GM18873 (cell line): ENCODE data around the gene C1orf21.

Experiments used
- ATAC-seq: cut with Tn5 transposase; IDR thresholded peaks from one replicate; pipeline ENCODE4 v1.9.1; 2021; ENCODE audit warnings: mild to moderate bottlenecking, moderate library complexity, moderate number of reproducible peaks; ENCODE audit not compliant: unreplicated experiment, low FRiP score

C1orf21 gene

GRCh38 chr1:184442260-184442659, 55.4 kb downstream of the C1orf21 start:
- no peak for ATAC-seq

- ATAC-seq = no peak
These were observed 56.4 kb downstream of the C1orf21 start for GRCh38 chr1:184443201-184443600.

- ATAC-seq = no peak
These were observed 56.8 kb downstream of the C1orf21 start for GRCh38 chr1:184443624-184444023.

GRCh38 chr1:184445997-184446396, 59.2 kb downstream of the C1orf21 start:
- ATAC-seq = no peak

- ATAC-seq = no peak
These were observed 60.9 kb downstream of the C1orf21 start for GRCh38 chr1:184447651-184448185.

- ATAC-seq = no peak
These were observed 63.1 kb downstream of the C1orf21 start for GRCh38 chr1:184449916-184450315.

GRCh38 chr1:184455786-184456185, 69.0 kb downstream of the C1orf21 start:
- ATAC-seq = no peak

GRCh38 chr1:184456189-184456588, 69.4 kb downstream of the C1orf21 start:
- ATAC-seq = no peak

- no peak for ATAC-seq
These were observed 70.7 kb downstream of the C1orf21 start for GRCh38 chr1:184457500-184457899.

GRCh38 chr1:184461321-184461720, 74.5 kb downstream of the C1orf21 start:
- ATAC-seq = no peak

- ATAC-seq = no peak
These were observed 75.3 kb downstream of the C1orf21 start for GRCh38 chr1:184462155-184462554.

GRCh38 chr1:184462990-184463389, 76.2 kb downstream of the C1orf21 start:
- no peak for ATAC-seq

GRCh38 chr1:184463680-184464079, 76.9 kb downstream of the C1orf21 start:
- no peak for ATAC-seq

GRCh38 chr1:184464757-184465156, 77.9 kb downstream of the C1orf21 start:
- ATAC-seq = no peak

- ATAC-seq = no peak
These were observed 78.8 kb downstream of the C1orf21 start for GRCh38 chr1:184465489-184466146.

- ATAC-seq = no peak
These were observed 80.5 kb downstream of the C1orf21 start for GRCh38 chr1:184467295-184467694.

GRCh38 chr1:184469396-184469795, 82.6 kb downstream of the C1orf21 start:
- ATAC-seq = no peak

GRCh38 chr1:184471686-184472085, 84.9 kb downstream of the C1orf21 start:
- no peak for ATAC-seq

- ATAC-seq = no peak
These were observed 85.3 kb downstream of the C1orf21 start for GRCh38 chr1:184472136-184472535.

GRCh38 chr1:184473176-184473966, 86.5 kb downstream of the C1orf21 start:
- no peak for ATAC-seq

- no peak for ATAC-seq
These were observed 89.4 kb downstream of the C1orf21 start for GRCh38 chr1:184476187-184476586.
